ENCODE data around the gene WNT10A. TPM values are rescaled to one million over a fixed set of nuclear protein-coding genes. Genes with fewer than 3 reads are reported as not detected.

WNT10A gene
- total RNA-seq, 1 experiment from 2014 or later: 1.5 TPM

GRCh38 chr2:218859988-218860831 is 20.4 kb upstream of the WNT10A start:
- H3K27ac ChIP-seq (ENCODE audit: low read depth, low read length): no peak overlapping the region; the same call in 1 of the 2 replicates
- peak overlapping the region; percentile 93 for H3K4me2 ChIP-seq (ENCODE audit: low read length)
- TF ChIP-seq EZH2 (IDR thresholded peaks at IDR 0.05) (peak; percentile 89; the same call in 1 of the 2 replicates), SRF (IDR thresholded peaks at IDR 0.05; ENCODE audit: low read depth) (no peak)
- no peaks in the 10 kb centered on the region for H3K9me2 ChIP-seq (ENCODE audit: insufficient read depth)
- no peaks in the 10 kb centered on the region for H3K36me3 ChIP-seq (ENCODE audit: control insufficient read depth in 1 of 2, insufficient read depth in 2 of 2, low read length in 2 of 2)
- intact Hi-C loops (cut with micrococcal nuclease): no loop called here
- no peaks in the 10 kb centered on the region for H3K79me2 ChIP-seq (ENCODE audit: insufficient read depth, low read length)
- H3K27me3 ChIP-seq (ENCODE audit: insufficient read depth, low read length): peaks cover 13% of the 10 kb centered on the region; the same call in 1 of the 2 replicates
- H3K9ac ChIP-seq (ENCODE audit: low read length): peak overlapping the region; percentile 42; the same call in 1 of the 2 replicates
- ChIA-PET RAD21 (ENCODE audit: low non-redundant PET in 1 of 2, low total read pairs in 2 of 2, uncharacterized antibody in 2 of 2, unreplicated experiment in 2 of 2) (interaction anchor here in 1 of 2 experiments (0.6 kb wide), 1 partner anchor 8 kb away, joined by 4 read pairs; no protein-coding TSS in a partner anchor), POLR2A (interaction anchor here (1.0 kb wide), 1 partner anchor 130 kb away, joined by 3 read pairs; no protein-coding TSS in a partner anchor), CTCF (interaction anchor here (0.6 to 1.9 kb wide), 12 partner anchors 8 to 170 kb away, joined by 3 to 13 read pairs (median 4); partner anchors contain the start of gene TTLL4)
- ATAC-seq (peak; percentile 31), DNase-seq (ENCODE audit: low read depth, low spot score) (no peak)
- H4K20me1 ChIP-seq (ENCODE audit: insufficient read depth): no peaks in the 10 kb centered on the region
- no TSS peak for BruUV-seq (replicated peaks)
- no peaks in the 10 kb centered on the region for H3K9me3 ChIP-seq (ENCODE audit: control insufficient read depth in 1 of 2, insufficient read depth in 1 of 2, low read depth in 1 of 2, low read length in 2 of 2)
- H3K4me3 ChIP-seq (replicated peaks in 1 of 2; ENCODE audit: low read depth in 1 of 2, low read length in 2 of 2): peak overlapping the region; percentile 44 to 61
- peak overlapping the region; percentile 86 for H2AFZ ChIP-seq (ENCODE audit: low read depth, low read length, poor library complexity, severe bottlenecking)
- H3K4me1 ChIP-seq (ENCODE audit: control insufficient read depth in 1 of 2, insufficient read depth in 2 of 2, low read length in 2 of 2): peaks cover 12 to 29% of the 10 kb centered on the region in 2 experiments

- DNase-seq (ENCODE audit: low read depth, low spot score): peak; percentile 81
- H3K36me3 ChIP-seq (ENCODE audit: control insufficient read depth in 1 of 2, insufficient read depth in 2 of 2, low read length in 2 of 2): no peaks in the 10 kb centered on the region
- BruUV-seq (replicated peaks): no TSS peak
- H2AFZ ChIP-seq (ENCODE audit: low read depth, low read length, poor library complexity, severe bottlenecking): peak overlapping the region; percentile 56
- H3K9me3 ChIP-seq (ENCODE audit: control insufficient read depth in 1 of 2, insufficient read depth in 1 of 2, low read depth in 1 of 2, low read length in 2 of 2): no peaks in the 10 kb centered on the region
- ChIA-PET CTCF (interaction anchor here (0.6 to 1.8 kb wide), 9 partner anchors 9 to 169 kb away, joined by 3 to 9 read pairs (median 5); partner anchors contain the start of gene TTLL4), POLR2A (interaction anchor here (1.0 kb wide), 1 partner anchor 130 kb away, joined by 3 read pairs; no protein-coding TSS in a partner anchor), RAD21 (ENCODE audit: low non-redundant PET in 1 of 2, low total read pairs in 2 of 2, uncharacterized antibody in 2 of 2, unreplicated experiment in 2 of 2) (interaction anchor here in 1 of 2 experiments (0.6 to 1.0 kb wide), 2 partner anchors 9 to 15 kb away, joined by 3 to 4 read pairs; no protein-coding TSS in a partner anchor)
- no peaks in the 10 kb centered on the region for H3K79me2 ChIP-seq (ENCODE audit: insufficient read depth, low read length)
- peak; percentile 88 for ATAC-seq
- peak; percentile 52 for TF ChIP-seq POLR2AphosphoS5 (IDR thresholded peaks at IDR 0.05; ENCODE audit: low read depth, low read length)
- TF ChIP-seq CBX3 (IDR thresholded peaks at IDR 0.05; ENCODE audit: low read depth): no peak
- TF ChIP-seq FOSL1 (IDR thresholded peaks at IDR 0.05; ENCODE audit: low read depth): no peak
- no peak for TF ChIP-seq POLR2A (IDR thresholded peaks at IDR 0.05; ENCODE audit: borderline replicate concordance, extremely low read depth, insufficient read depth, insufficient read length)
- no peak for TF ChIP-seq REST (IDR thresholded peaks at IDR 0.05; ENCODE audit: low read depth)
- no peak for TF ChIP-seq ATF3 (IDR thresholded peaks at IDR 0.05)
- H4K20me1 ChIP-seq (ENCODE audit: insufficient read depth): no peaks in the 10 kb centered on the region
- H3K9ac ChIP-seq (ENCODE audit: low read length): peak overlapping the region; percentile 18; the same call in 1 of the 2 replicates
- peak overlapping the region; percentile 93 for H3K4me2 ChIP-seq (ENCODE audit: low read length)
- peaks cover 12 to 29% of the 10 kb centered on the region in 2 experiments for H3K4me1 ChIP-seq (ENCODE audit: control insufficient read depth in 1 of 2, insufficient read depth in 2 of 2, low read length in 2 of 2)
- peaks cover 13% of the 10 kb centered on the region; the same call in 1 of the 2 replicates for H3K27me3 ChIP-seq (ENCODE audit: insufficient read depth, low read length)
- H3K27ac ChIP-seq (ENCODE audit: low read depth, low read length): no peak overlapping the region
- peak overlapping the region; percentile 44 to 61 for H3K4me3 ChIP-seq (replicated peaks in 1 of 2; ENCODE audit: low read depth in 1 of 2, low read length in 2 of 2)
- no peaks in the 10 kb centered on the region for H3K9me2 ChIP-seq (ENCODE audit: insufficient read depth)
- intact Hi-C loops (cut with micrococcal nuclease): no loop called here
Observed at GRCh38 chr2:218860950-218861381, 19.7 kb upstream of the WNT10A start.
